PFSK-1 (cell line): ENCODE results near the gene PDCD11.

ENCODE experiments used
- FOXP2 ChIP-seq: optimal IDR thresholded peaks from 2 replicates; pipeline ENCODE3; 2011; ENCODE audit warnings: borderline replicate concordance, control low read depth, inconsistent platforms; ENCODE audit not compliant: insufficient read depth; ENCODE audit errors: extremely low read length, extremely low read depth
- POLR2AphosphoS5 ChIP-seq: IDR thresholded peaks from 2 replicates; pipeline ENCODE4 v1.6.1; 2012; ENCODE audit warnings: low read depth, mild to moderate bottlenecking, control low read depth, low read length, moderate library complexity
- SIN3A ChIP-seq: IDR thresholded peaks from 2 replicates; pipeline ENCODE4 v1.6.1; 2012; ENCODE audit warnings: mild to moderate bottlenecking, low read length, moderate library complexity, borderline replicate concordance; ENCODE audit not compliant: insufficient read depth
- TAF1 ChIP-seq: IDR thresholded peaks from 2 replicates; pipeline ENCODE4 v1.6.1; 2012; ENCODE audit warnings: low read length, control low read depth, borderline replicate concordance; ENCODE audit not compliant: insufficient read depth
- TF ChIP-seq, protein P1 (sequence below), 2 experiments: IDR thresholded peaks; 2 replicates each; pipeline versions ENCODE4 v1.6.1 to v1.8.0; 2011 to 2012; ENCODE audit warnings: low read depth in 2 of 2, low read length in 2 of 2, control low read depth in 1 of 2, inconsistent platforms in 1 of 2, mild to moderate bottlenecking in 1 of 2, moderate library complexity in 1 of 2; ENCODE audit not compliant: insufficient read depth in 1 of 2

Gene PDCD11

DNA sequence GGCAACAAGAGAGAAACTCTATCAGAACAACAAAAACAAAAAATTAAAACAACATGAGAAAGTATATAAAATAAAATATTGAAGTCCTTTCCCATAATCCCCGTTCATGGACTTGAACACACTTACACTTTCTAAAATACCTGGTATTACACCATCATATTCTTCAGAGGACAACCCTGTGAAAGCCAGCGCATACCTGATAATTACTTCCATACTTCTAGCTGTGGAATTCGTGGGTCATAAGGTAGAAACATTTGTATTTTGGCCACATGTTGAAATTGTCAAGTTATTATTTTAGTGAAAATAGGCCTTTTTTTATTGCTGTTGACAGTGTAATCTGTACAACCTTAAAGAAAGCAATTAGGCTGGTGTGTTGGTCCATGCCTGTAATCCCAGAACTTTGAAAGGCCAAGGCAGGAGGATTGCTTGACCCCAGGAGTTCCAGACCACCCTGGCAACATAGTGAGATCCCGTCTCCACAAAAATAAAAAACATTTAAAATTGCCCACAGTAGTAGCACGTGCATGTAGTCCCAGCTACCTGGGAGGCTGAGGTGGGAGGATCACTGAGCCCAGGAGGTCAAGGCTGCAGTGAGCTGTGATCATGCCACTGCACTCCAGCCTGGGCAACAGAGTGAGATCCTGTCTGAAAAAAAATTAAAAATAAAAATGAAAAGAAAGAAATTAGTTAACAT lies 40.4 kb upstream of the PDCD11 start:
- no peak for TF ChIP-seq POLR2AphosphoS5
- TF ChIP-seq FOXP2, result no peak
- no peak for TF ChIP-seq TAF1
- TF ChIP-seq, protein P1, sequence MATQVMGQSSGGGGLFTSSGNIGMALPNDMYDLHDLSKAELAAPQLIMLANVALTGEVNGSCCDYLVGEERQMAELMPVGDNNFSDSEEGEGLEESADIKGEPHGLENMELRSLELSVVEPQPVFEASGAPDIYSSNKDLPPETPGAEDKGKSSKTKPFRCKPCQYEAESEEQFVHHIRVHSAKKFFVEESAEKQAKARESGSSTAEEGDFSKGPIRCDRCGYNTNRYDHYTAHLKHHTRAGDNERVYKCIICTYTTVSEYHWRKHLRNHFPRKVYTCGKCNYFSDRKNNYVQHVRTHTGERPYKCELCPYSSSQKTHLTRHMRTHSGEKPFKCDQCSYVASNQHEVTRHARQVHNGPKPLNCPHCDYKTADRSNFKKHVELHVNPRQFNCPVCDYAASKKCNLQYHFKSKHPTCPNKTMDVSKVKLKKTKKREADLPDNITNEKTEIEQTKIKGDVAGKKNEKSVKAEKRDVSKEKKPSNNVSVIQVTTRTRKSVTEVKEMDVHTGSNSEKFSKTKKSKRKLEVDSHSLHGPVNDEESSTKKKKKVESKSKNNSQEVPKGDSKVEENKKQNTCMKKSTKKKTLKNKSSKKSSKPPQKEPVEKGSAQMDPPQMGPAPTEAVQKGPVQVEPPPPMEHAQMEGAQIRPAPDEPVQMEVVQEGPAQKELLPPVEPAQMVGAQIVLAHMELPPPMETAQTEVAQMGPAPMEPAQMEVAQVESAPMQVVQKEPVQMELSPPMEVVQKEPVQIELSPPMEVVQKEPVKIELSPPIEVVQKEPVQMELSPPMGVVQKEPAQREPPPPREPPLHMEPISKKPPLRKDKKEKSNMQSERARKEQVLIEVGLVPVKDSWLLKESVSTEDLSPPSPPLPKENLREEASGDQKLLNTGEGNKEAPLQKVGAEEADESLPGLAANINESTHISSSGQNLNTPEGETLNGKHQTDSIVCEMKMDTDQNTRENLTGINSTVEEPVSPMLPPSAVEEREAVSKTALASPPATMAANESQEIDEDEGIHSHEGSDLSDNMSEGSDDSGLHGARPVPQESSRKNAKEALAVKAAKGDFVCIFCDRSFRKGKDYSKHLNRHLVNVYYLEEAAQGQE (IDR thresholded peaks at IDR 0.05; ENCODE audit: insufficient read depth in 1 of 2, low read depth in 2 of 2, low read length in 2 of 2), result no peak
- TF ChIP-seq SIN3A, result no peak

DNA sequence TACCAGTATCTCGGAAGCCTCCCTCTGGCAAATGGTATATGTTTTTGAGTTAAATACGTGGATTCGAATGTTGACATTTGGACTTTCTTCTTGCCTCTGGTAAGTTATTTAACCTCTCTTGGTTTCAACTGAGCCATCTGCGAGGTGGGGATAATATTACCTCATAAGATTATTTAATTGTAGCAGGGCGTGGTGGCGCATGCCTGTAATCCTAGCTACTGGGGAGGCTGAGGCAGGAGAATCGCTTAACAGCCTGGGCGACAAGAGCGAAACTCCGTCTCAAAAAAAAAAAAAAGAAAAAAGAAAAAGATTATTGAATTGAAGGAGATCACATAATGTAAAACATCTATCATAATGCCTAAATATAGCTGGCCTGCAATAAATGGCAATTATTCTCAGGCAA lies 29.0 kb upstream of the PDCD11 start:
- TF ChIP-seq FOXP2 (no peak), SIN3A (no peak), TAF1 (no peak), POLR2AphosphoS5 (no peak)
- TF ChIP-seq, protein P1 (IDR thresholded peaks at IDR 0.05; ENCODE audit: insufficient read depth in 1 of 2, low read depth in 2 of 2, low read length in 2 of 2), result no peak

DNA sequence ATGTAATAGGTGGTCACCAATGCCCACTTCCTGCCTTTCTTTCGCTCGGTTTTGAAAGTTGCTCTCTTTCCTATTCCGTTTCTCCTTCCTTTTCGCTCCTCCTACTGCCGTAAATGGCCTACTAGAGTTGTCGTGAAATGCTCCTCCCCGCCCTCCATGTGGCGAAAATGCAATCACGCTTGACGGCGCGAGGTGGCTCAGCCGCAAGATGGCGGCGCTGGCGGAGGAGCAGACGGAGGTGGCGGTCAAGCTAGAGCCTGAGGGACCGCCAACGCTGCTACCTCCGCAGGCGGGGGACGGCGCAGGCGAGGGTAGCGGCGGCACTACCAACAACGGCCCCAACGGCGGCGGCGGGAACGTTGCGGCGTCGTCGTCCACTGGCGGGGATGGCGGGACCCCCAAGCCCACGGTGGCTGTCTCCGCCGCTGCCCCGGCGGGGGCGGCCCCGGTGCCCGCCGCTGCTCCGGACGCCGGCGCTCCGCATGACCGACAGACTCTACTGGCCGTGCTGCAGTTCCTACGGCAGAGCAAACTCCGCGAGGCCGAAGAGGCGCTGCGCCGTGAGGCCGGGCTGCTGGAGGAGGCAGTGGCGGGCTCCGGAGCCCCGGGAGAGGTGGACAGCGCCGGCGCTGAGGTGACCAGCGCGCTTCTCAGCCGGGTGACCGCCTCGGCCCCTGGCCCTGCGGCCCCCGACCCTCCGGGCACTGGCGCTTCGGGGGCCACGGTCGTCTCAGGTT lies 28.5 kb upstream of the PDCD11 start, which contains the start of gene TAF5:
TSS of gene TAF5 (plus strand) at position 195 of the 737 bp plus-strand sequence. CDS start at position 209, 14 bp downstream.
- TF ChIP-seq FOXP2 (no peak), SIN3A (peak; percentile 81; the same call in 1 of the 2 replicates), POLR2AphosphoS5 (peak; percentile 84), TAF1 (peak; percentile 100)
- TF ChIP-seq, protein P1 (IDR thresholded peaks at IDR 0.05; ENCODE audit: insufficient read depth in 1 of 2, low read depth in 2 of 2, low read length in 2 of 2), result peak; percentile 61 to 67; a peak in 2 of 4 replicates

DNA sequence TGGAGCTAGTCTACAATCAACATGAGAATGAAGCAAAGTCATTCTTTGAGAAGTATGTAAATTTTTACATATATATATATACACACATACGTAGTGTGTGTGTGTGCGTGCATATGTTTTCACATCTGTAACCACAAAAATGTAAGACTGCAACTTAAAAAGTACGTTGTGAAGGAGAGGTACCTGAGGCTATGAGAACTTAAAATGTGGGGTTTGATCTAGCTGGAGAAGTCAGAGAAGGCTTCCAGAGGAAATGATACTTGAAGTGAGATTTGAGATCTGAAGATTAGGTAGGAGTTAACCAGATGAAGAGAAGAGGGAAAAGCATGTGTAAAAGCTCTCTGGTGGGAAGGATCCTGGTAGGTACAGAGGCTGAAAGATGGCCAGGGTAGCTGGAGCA lies 22.9 kb upstream of the PDCD11 start:
- TF ChIP-seq POLR2AphosphoS5 (no peak), FOXP2 (no peak), SIN3A (no peak)
- TF ChIP-seq, protein P1 (IDR thresholded peaks at IDR 0.05; ENCODE audit: insufficient read depth in 1 of 2, low read depth in 2 of 2, low read length in 2 of 2), result no peak
